GM12873 (cell line): ENCODE results near the gene FAAP20.

Experiments
- TF ChIP-seq, protein P1 (sequence below): IDR thresholded peaks from 2 replicates; pipeline ENCODE4 v1.5.1; 2012; ENCODE audit warnings: low read depth, mild to moderate bottlenecking, moderate library complexity, low read length, control low read depth; ENCODE audit not compliant: insufficient read depth; ENCODE audit errors: missing control alignments

FAAP20 gene

DNA sequence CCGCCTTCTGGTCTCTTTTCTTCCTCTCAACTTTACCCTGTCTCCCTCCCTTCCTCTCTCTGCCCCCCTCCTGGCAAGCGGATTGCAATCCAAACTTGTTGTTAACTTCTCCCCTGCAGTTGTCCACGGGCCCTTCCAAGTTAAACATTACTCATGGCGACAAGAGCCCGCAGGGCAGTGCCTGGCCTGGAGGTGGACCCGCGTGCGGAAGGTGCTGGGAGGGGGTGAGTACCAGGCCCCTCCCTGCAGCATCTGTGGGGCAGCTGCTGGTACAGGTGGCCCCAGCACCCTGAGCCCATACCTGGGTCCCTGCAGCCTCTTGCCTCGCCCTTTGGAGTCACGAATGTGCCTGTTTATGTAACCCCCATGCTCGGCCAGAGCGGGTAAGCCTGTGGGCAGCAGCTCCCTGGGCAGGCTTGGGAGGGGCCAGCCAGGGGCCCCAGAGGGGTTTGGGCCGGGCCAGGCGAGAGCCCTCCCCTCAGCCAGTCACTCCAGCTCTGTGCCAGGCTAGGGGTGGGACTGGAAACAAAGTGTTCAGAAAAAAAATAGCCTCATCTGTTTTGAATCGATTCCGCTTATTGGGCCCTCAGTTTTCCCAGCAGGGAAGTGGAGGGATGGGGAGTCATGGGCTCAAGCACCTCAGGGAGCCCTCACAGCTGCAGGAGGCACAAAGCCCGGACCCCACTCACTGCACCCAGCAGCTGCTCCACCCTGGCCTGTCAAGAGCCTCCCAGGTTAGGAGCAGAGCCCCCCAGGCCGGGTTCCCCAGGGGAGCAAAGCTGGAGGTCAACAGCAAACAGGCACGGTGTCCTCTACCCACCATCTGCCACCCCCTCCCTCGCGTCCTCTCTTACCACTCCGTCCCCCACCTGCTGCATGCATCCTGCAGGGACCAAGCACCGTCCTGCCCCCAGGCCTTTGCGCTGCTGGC lies 14.0 kb upstream of the FAAP20 start:
- TF ChIP-seq, protein P1, sequence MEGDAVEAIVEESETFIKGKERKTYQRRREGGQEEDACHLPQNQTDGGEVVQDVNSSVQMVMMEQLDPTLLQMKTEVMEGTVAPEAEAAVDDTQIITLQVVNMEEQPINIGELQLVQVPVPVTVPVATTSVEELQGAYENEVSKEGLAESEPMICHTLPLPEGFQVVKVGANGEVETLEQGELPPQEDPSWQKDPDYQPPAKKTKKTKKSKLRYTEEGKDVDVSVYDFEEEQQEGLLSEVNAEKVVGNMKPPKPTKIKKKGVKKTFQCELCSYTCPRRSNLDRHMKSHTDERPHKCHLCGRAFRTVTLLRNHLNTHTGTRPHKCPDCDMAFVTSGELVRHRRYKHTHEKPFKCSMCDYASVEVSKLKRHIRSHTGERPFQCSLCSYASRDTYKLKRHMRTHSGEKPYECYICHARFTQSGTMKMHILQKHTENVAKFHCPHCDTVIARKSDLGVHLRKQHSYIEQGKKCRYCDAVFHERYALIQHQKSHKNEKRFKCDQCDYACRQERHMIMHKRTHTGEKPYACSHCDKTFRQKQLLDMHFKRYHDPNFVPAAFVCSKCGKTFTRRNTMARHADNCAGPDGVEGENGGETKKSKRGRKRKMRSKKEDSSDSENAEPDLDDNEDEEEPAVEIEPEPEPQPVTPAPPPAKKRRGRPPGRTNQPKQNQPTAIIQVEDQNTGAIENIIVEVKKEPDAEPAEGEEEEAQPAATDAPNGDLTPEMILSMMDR: no peak

DNA sequence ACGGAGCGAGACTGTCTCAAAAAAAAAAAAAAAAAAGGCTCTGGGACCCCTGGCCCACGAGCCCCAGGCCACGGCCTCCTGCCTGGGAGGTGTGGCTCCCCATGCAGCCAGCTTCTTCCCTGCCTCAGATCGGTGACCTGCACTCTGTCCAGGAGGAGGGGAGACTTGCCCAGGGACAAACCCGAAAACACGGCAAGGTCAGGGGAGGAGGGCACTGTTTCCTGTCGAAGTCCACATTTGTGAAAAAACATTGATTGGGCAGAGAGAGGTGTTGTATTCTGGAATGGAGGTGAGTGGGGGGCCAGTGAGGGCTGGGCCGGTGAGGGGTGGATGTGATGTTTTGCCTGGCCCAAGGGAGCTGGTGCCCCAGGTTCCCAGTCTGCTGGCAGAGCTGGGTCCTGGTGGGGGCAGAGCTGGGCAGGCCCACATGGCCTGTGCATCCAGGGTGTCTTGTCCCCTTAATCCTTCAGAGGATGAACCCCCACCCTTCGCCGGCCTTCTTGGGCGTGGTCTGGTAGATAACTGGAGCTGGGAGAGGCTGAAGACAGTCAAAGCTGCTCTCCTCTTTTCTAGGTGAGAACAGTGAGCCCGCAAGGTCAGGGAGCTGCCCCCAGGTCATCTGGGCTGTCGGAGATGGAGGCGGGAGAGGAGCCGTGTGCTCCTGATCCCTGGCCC lies 12.4 kb upstream of the FAAP20 start:
- TF ChIP-seq, protein P1: no peak

DNA sequence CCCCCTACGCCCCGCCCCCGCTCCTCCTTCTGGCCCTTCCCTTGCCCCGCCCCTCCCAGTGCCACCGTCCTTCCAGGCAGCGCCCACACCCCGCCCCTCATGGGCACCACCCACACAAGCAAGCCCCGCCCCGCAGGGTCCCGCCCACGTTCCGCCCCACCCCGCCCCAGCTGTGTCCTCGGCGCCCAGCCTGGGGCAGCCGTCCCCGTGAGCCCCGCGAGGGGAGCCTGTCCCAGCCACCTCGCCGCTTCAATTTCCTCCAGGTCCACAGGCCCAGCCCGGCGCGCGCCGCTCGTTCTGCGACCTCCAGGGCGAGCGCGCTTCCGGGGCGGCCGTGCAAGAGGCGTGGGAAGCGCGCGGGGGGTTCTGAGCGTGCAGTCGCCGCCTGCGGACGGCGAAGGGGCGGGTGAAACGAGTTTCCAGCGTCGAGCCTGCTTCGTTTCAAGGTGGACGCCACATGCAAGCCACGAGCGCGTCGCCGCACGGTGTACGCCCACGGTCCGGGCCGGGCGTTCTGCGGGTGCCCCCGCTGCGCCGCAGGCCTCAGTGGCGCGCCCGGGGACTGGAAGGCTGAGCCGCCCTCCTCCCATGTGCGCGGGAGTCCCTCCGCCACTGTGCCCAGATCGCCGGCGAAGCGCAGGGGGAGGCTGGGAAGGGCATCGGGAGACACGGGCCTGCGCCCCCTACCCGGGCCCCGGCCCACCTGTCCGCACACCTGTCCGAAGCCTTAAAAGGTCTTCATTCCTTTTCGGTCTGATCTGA lies 10.8 kb upstream of the FAAP20 start:
- TF ChIP-seq, protein P1: no peak

DNA sequence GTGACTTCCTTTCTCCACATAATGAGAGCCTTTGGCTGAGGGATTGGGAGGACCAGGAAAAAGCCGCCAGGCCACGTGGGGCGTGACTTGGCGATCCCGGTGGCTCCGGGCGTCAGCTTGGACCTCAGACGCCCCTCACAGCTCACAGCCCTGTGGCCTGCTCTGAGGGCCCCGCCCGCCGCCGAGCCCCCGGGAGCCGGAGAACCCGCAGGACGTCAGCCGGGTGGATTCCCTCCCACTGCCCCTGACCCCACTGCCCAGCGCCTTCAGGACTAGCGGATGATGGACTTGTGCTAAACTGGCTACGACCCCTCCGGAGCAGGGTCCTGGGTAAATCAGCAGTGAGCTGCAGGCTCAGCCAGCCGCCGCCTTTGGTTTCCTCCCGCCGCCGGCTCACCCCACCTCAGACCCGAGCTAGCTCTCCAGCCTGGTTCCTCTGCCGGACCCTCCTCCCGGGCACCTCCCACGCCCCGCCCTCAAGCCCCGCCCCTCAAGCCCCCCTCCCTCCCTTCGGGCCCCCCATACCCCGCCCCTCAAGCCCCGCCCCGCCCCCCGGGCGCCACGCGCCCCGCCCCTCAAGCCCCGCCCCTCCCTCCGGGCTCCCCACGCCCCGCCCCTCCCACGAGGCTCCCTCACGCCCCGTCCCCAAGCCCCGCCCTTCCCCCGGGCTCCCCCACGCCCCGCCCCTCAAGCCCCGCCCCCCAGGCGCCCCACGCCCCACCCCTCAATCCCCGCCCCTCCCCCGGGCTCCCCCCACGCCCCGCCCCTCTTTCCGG lies 10.0 kb upstream of the FAAP20 start:
- TF ChIP-seq, protein P1: no peak

DNA sequence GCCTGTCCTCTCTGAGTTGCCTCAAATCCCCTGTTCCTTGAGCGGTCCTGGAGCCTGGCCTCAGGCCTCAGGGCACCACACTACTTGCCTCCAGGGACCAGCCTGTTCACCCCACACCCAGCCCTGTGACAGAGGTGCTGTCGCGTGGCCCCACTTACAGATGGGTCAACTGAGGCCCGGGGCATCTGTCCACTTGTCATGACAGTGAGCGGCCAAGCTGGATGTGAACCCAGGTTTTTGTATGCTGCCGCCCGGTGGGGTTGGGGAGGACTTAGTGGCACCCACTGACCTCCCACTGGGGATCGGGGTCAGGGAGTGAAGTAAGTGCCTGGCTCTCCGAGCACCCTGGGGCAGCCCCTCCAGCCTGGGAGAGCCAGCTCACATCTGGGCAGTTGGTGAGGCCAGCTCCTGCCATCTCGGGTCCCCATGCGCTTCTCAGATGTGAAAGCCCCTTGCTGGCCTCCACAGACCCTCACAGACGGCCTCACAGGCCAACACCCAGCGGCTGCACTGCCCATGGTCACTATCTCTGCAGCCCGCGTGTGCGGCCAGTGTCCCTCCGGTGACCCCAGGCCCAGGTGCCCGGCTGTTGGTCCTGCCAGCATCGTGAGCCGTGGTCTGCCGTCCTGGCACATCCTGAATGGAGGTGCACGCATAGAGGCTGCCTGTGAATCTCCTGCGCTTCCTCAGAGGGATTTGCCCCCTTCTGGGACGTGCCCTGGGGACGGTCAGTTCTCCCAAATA lies 9.3 kb upstream of the FAAP20 start:
- TF ChIP-seq, protein P1: no peak

DNA sequence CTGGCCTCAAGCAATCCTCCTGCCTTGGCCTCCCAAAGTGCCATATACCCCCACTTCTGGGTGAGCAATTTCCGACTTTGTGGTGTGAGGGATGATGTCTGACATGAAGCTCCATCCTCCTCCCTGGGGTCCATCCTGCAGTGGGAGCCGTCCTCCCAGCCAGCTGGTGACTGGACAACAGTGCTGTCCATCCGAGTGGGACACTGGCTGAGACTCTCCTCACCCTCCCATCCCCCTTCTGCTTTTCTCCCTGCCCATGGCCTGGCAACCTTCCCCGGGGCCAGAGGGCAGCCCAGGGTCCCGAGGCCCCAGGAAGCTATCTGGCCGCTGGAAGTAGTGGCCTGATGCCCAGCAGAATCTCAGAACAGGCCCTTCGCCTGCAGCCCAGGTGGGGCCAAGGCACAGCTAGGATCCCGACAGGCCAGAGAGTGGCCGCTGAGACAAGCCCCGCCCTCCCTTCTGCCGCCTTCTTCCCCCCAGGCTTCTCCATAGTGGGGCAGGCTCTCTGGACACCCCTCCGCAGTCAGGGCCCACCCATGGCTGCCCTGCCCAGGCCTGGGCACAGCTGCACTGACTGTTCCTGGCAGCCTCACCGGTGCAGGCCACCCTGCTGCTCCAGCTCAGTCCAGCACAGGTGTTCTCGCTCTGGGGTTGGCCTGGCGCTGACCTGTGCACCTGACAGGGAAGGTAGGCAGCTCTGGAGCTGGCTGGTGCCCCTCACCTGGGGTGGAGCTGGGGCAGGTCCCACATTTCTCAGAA lies 8.4 kb upstream of the FAAP20 start:
- TF ChIP-seq, protein P1: no peak
